ENCODE measurements around the gene ANKRD55. TPM values are rescaled to one million over a fixed set of nuclear protein-coding genes. Genes with fewer than 3 reads are reported as not detected.
A peak's percentile ranks its signal among the peaks of the same experiment; 100 is the strongest.

The ANKRD55 gene
- total and polyA plus RNA-seq, 5 donors from 2014 or later: 4.1 to 9.0 (median 5.7) TPM

DNA sequence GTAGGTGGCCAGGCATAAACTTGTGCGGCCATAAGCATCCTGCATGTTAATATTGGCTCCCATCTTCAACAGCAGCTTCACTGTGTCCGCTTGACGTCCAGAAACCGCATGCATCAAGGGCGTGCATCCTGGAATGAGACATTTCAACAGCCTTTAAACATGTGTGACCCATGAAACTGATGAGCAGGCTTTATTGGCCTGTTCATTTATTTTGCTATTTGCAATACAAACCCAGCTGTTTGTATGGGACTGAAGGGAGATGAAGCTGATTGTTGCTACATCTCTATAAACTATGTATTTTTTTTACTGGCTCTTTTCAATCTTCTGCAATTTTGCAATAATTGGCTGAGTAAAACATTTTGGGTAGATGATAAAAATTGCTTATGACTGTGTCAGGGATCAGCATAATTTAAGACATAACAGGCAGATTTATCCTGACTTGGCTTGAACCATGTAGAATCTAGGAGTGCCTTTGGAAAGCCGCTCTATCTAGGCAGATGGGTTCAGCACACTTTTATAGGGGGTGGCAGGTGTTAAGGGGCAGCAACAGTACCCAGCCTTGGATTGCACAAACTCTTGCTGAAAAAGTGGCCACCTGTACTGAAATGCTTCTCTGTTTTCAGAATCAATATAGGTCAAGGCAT is 56.9 kb downstream of the ANKRD55 start:
- Mint-ChIP-seq H3K36me3 (no peaks in the 10 kb centered on the region), H3K27ac (no peak overlapping the region), H3K9me3 (no peaks in the 10 kb centered on the region), H3K4me1 (peaks cover 0 to 9% (median 5%) of the 10 kb centered on the region in 4 donors), H3K4me3 (no peak overlapping the region), H3K27me3 (peaks cover 26% of the 10 kb centered on the region)
- Histone ChIP-seq H3K27me3 (ENCODE audit: control insufficient read depth, insufficient read depth, low read length) (peaks cover 5% of the 10 kb centered on the region), H3K27ac (ENCODE audit: insufficient read depth, low read length, poor library complexity, severe bottlenecking) (no peak overlapping the region), H3K36me3 (ENCODE audit: control insufficient read depth, insufficient read depth, low read length) (no peaks in the 10 kb centered on the region), H3K9me3 (ENCODE audit: control insufficient read depth in 2 of 2, low read length in 2 of 2) (no peaks in the 10 kb centered on the region), H3K4me1 (ENCODE audit: control insufficient read depth, insufficient read depth, low read length, poor library complexity, severe bottlenecking) (no peaks in the 10 kb centered on the region), H3K4me3 (ENCODE audit: low read depth, low read length) (no peak overlapping the region)
- no peak for DNase-seq
- no peak for ATAC-seq (ENCODE audit: low read depth in 2 of 2)

DNA sequence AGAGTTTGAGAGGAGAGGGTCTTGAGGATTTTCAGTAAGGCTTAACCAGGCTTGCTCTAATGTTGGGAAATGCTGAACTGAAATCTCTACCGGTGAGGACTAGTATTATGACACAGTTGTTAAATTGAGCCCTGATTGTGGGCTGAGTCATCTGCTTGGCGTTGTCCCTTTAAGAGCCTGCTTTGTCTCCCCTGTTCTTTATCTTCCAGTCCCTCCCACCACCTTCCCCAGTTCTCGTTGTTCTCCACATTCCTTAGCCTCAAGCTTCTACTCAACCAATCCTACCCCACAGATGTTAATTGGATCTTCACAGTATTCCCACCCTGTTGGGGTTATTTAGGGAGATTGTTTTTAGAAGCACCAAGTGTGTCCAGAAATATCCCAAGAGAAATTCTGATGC is 57.6 kb downstream of the ANKRD55 start:
- Mint-ChIP-seq H3K4me3 (no peak overlapping the region), H3K9me3 (no peaks in the 10 kb centered on the region), H3K27ac (no peak overlapping the region), H3K4me1 (peaks cover 0 to 9% (median 5%) of the 10 kb centered on the region in 4 donors), H3K36me3 (no peaks in the 10 kb centered on the region), H3K27me3 (peaks cover 26% of the 10 kb centered on the region)
- Histone ChIP-seq H3K27me3 (ENCODE audit: control insufficient read depth, insufficient read depth, low read length) (peaks cover 7% of the 10 kb centered on the region), H3K36me3 (ENCODE audit: control insufficient read depth, insufficient read depth, low read length) (no peaks in the 10 kb centered on the region), H3K27ac (ENCODE audit: insufficient read depth, low read length, poor library complexity, severe bottlenecking) (no peak overlapping the region), H3K4me3 (ENCODE audit: low read depth, low read length) (no peak overlapping the region), H3K9me3 (ENCODE audit: control insufficient read depth in 2 of 2, low read length in 2 of 2) (no peaks in the 10 kb centered on the region), H3K4me1 (ENCODE audit: control insufficient read depth, insufficient read depth, low read length, poor library complexity, severe bottlenecking) (no peaks in the 10 kb centered on the region)
- no peak for DNase-seq
- no peak for ATAC-seq (ENCODE audit: low read depth in 2 of 2)

DNA sequence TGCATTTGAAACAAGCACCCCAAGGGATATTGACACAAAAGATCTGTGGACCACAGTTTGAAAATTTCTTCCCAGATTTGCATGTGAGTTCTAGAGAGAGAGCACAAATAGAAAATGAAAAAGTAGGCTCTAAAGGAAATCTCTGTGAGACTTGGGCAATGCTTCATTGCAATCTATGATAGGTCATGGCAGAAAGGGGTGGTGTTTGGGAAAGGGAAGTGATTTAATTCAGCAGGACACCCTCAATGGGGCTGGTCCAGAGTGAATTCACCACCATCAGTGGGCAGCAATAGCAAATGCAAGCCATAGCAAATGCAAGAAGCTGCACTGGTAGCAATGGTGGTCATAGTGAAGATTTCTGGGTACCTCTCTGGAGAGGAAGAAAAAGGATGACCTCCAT is 58.1 kb downstream of the ANKRD55 start:
- Histone ChIP-seq H3K36me3 (ENCODE audit: control insufficient read depth, insufficient read depth, low read length) (no peaks in the 10 kb centered on the region), H3K27ac (ENCODE audit: insufficient read depth, low read length, poor library complexity, severe bottlenecking) (no peak overlapping the region), H3K27me3 (ENCODE audit: control insufficient read depth, insufficient read depth, low read length) (peaks cover 7% of the 10 kb centered on the region), H3K9me3 (ENCODE audit: control insufficient read depth in 2 of 2, low read length in 2 of 2) (no peaks in the 10 kb centered on the region), H3K4me3 (ENCODE audit: low read depth, low read length) (no peak overlapping the region), H3K4me1 (ENCODE audit: control insufficient read depth, insufficient read depth, low read length, poor library complexity, severe bottlenecking) (no peaks in the 10 kb centered on the region)
- Mint-ChIP-seq H3K9me3 (no peaks in the 10 kb centered on the region), H3K27me3 (peaks cover 25% of the 10 kb centered on the region), H3K4me1 (peaks cover 0 to 9% (median 5%) of the 10 kb centered on the region in 4 donors), H3K36me3 (no peaks in the 10 kb centered on the region), H3K4me3 (no peak overlapping the region), H3K27ac (no peak overlapping the region)
- DNase-seq (no peak), ATAC-seq (ENCODE audit: low read depth in 2 of 2) (no peak)

DNA sequence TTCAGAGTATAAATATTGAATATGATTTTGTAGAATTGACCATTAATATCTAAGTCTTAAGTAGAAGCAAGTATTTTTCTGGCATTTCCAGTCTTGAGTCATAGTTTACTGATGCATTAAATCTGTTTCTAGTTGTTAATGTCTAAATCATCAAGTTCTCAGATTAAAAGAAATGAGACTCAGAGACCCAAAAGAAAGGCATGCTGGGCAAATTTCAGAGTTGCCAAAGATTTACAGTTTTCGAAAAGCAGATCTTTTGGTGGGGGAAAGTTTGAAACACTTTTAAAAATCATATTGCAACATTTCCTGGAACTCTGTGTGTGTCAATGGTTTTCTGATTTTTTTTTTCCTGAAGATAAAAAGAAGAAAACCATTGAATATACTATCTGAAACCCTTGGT is 60.9 kb downstream of the ANKRD55 start:
- Histone ChIP-seq H3K9me3 (ENCODE audit: control insufficient read depth in 2 of 2, low read length in 2 of 2) (no peaks in the 10 kb centered on the region), H3K27ac (ENCODE audit: insufficient read depth, low read length, poor library complexity, severe bottlenecking) (no peak overlapping the region), H3K27me3 (ENCODE audit: control insufficient read depth, insufficient read depth, low read length) (peaks cover 4% of the 10 kb centered on the region), H3K36me3 (ENCODE audit: control insufficient read depth, insufficient read depth, low read length) (no peaks in the 10 kb centered on the region), H3K4me3 (ENCODE audit: low read depth, low read length) (no peak overlapping the region), H3K4me1 (ENCODE audit: control insufficient read depth, insufficient read depth, low read length, poor library complexity, severe bottlenecking) (no peaks in the 10 kb centered on the region)
- Mint-ChIP-seq H3K27me3 (peaks cover 28% of the 10 kb centered on the region), H3K4me3 (no peak overlapping the region), H3K9me3 (no peaks in the 10 kb centered on the region), H3K36me3 (no peaks in the 10 kb centered on the region), H3K4me1 (peaks cover 10 to 21% (median 13%) of the 10 kb centered on the region in 4 donors), H3K27ac (peak overlapping the region in 1 of 3 donors; percentile 45)
- DNase-seq (no peak), ATAC-seq (ENCODE audit: low read depth in 2 of 2) (no peak)

DNA sequence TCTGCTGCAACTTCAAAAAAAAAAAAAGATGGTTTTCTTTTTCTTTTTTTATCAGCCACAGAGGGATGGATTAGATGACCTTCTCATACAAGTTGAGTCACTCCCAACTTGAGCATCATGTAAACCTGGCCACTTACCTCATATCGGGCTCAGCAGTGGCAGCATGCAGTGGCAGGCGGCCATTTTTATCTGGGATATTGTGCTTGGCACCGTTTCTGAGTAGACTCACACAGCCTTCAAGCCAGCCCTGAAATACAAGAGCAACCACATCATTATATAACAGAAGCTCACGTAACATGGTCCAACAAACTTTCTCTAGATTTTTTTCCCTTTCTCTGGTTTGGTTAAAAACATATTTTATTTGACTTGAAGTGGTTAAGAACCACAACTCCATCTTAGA is 62.6 kb downstream of the ANKRD55 start:
- DNase-seq (no peak), ATAC-seq (ENCODE audit: low read depth in 2 of 2) (no peak)
- no peaks in the 10 kb centered on the region for H3K4me1 ChIP-seq (ENCODE audit: control insufficient read depth, insufficient read depth, low read length, poor library complexity, severe bottlenecking)
- H3K36me3 ChIP-seq (ENCODE audit: control insufficient read depth, insufficient read depth, low read length): no peaks in the 10 kb centered on the region
- no peaks in the 10 kb centered on the region for H3K36me3 Mint-ChIP-seq
- H3K9me3 Mint-ChIP-seq: no peaks in the 10 kb centered on the region
- H3K9me3 ChIP-seq (ENCODE audit: control insufficient read depth in 2 of 2, low read length in 2 of 2): no peaks in the 10 kb centered on the region
- H3K27ac ChIP-seq (ENCODE audit: insufficient read depth, low read length, poor library complexity, severe bottlenecking): no peak overlapping the region
- peaks cover 4% of the 10 kb centered on the region for H3K27me3 ChIP-seq (ENCODE audit: control insufficient read depth, insufficient read depth, low read length)
- no peak overlapping the region for H3K27ac Mint-ChIP-seq
- H3K4me1 Mint-ChIP-seq: peaks cover 10 to 26% (median 11%) of the 10 kb centered on the region in 4 donors
- no peak overlapping the region for H3K4me3 ChIP-seq (ENCODE audit: low read depth, low read length)
- peaks cover 27% of the 10 kb centered on the region for H3K27me3 Mint-ChIP-seq
- H3K4me3 Mint-ChIP-seq: no peak overlapping the region

DNA sequence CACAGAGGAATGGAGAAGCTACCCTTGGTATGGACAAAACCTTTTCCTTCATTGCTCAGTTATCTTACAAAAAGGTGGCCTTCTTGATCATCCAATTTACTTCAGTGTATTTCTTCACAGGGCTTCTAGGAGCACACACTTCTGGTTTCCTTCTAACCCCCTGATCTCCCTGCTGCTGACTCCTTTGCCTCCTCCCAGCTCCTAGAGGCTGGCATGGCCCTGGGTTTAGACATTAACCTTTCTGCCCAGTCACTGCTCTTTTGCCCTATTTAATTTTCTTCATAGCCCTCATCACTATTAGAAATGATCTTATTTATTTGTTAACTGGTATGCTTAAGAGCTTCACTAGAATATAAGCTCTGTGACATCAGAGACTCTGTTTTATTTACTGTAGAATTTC is 63.2 kb downstream of the ANKRD55 start:
- Mint-ChIP-seq H3K9me3 (no peaks in the 10 kb centered on the region), H3K27me3 (peaks cover 27% of the 10 kb centered on the region), H3K36me3 (no peaks in the 10 kb centered on the region), H3K27ac (no peak overlapping the region), H3K4me1 (peaks cover 9 to 26% (median 11%) of the 10 kb centered on the region in 4 donors), H3K4me3 (no peak overlapping the region)
- DNase-seq (no peak), ATAC-seq (ENCODE audit: low read depth in 2 of 2) (no peak)
- Histone ChIP-seq H3K27ac (ENCODE audit: insufficient read depth, low read length, poor library complexity, severe bottlenecking) (no peak overlapping the region), H3K4me3 (ENCODE audit: low read depth, low read length) (no peak overlapping the region), H3K36me3 (ENCODE audit: control insufficient read depth, insufficient read depth, low read length) (no peaks in the 10 kb centered on the region), H3K4me1 (ENCODE audit: control insufficient read depth, insufficient read depth, low read length, poor library complexity, severe bottlenecking) (no peaks in the 10 kb centered on the region), H3K27me3 (ENCODE audit: control insufficient read depth, insufficient read depth, low read length) (peaks cover 4% of the 10 kb centered on the region), H3K9me3 (ENCODE audit: control insufficient read depth in 2 of 2, low read length in 2 of 2) (no peaks in the 10 kb centered on the region)

DNA sequence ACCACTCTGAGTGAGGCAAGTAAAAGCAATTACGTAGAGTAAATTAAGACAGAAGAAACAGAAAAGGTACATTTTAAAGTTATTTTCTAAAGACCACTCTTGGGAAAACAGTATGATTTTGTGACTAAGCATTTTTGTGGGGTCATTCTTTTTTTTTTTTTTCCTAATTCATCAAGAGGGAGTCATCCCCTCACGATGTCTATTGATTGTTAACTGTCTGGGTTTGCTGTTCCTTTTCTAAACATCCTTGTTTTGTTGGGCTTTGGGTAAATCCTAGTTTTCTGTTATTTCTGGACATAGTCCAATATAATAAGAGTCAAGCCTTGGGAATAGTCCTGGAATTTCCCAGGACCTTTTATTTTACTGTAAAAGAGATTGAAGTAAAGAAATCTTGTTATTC is 63.8 kb downstream of the ANKRD55 start:
- H3K27me3 Mint-ChIP-seq: peaks cover 25% of the 10 kb centered on the region
- Histone ChIP-seq H3K9me3 (ENCODE audit: control insufficient read depth in 2 of 2, low read length in 2 of 2) (no peaks in the 10 kb centered on the region), H3K27ac (ENCODE audit: insufficient read depth, low read length, poor library complexity, severe bottlenecking) (no peak overlapping the region), H3K4me3 (ENCODE audit: low read depth, low read length) (no peak overlapping the region), H3K36me3 (ENCODE audit: control insufficient read depth, insufficient read depth, low read length) (no peaks in the 10 kb centered on the region), H3K4me1 (ENCODE audit: control insufficient read depth, insufficient read depth, low read length, poor library complexity, severe bottlenecking) (no peaks in the 10 kb centered on the region), H3K27me3 (ENCODE audit: control insufficient read depth, insufficient read depth, low read length) (peaks cover 4% of the 10 kb centered on the region)
- no peaks in the 10 kb centered on the region for H3K36me3 Mint-ChIP-seq
- no peak overlapping the region for H3K27ac Mint-ChIP-seq
- H3K4me1 Mint-ChIP-seq: peaks cover 6 to 26% (median 11%) of the 10 kb centered on the region in 4 donors
- no peak for DNase-seq
- no peak overlapping the region for H3K4me3 Mint-ChIP-seq
- no peak for ATAC-seq (ENCODE audit: low read depth in 2 of 2)
- H3K9me3 Mint-ChIP-seq: no peaks in the 10 kb centered on the region

DNA sequence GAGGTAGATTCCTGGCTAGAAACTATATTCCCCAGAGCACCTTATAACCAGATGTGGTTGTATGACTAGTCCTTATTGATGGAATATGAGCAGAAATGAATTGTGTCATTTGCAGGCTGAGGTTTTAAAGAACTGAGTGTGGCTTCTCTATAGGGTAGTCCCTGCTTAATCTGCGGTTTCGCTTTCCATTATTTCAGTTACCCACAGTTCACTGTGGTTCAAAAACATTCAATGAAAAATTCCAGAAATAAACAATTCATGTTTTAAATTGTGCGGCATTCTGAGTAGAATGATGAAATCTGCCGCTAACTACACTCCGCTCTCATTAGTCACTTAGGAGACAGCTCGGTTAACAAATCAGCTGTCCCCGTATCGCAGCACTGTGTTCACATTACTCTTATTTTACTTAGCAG is 65.1 kb downstream of the ANKRD55 start:
- H3K9me3 Mint-ChIP-seq: no peaks in the 10 kb centered on the region
- peak overlapping the region; percentile 42 for H3K4me3 ChIP-seq (ENCODE audit: low read depth, low read length)
- H3K4me3 Mint-ChIP-seq: peak overlapping the region in 1 of 4 donors; percentile 34
- no peaks in the 10 kb centered on the region for H3K4me1 ChIP-seq (ENCODE audit: control insufficient read depth, insufficient read depth, low read length, poor library complexity, severe bottlenecking)
- DNase-seq (no peak), ATAC-seq (ENCODE audit: low read depth in 2 of 2) (no peak)
- no peaks in the 10 kb centered on the region for H3K36me3 Mint-ChIP-seq
- no peaks in the 10 kb centered on the region for H3K36me3 ChIP-seq (ENCODE audit: control insufficient read depth, insufficient read depth, low read length)
- H3K27ac Mint-ChIP-seq: no peak overlapping the region
- no peaks in the 10 kb centered on the region for H3K9me3 ChIP-seq (ENCODE audit: control insufficient read depth in 2 of 2, low read length in 2 of 2)
- H3K27me3 Mint-ChIP-seq: peaks cover 26% of the 10 kb centered on the region
- H3K27me3 ChIP-seq (ENCODE audit: control insufficient read depth, insufficient read depth, low read length): peaks cover 4% of the 10 kb centered on the region
- H3K4me1 Mint-ChIP-seq: peaks cover 6 to 33% (median 11%) of the 10 kb centered on the region in 4 donors
- no peak overlapping the region for H3K27ac ChIP-seq (ENCODE audit: insufficient read depth, low read length, poor library complexity, severe bottlenecking)

All from CD4-positive, CD25-positive, alpha-beta regulatory T cell (primary cell).